Measurements from ENCODE around the gene NASP. TPM values are rescaled to one million over a fixed set of nuclear protein-coding genes. Genes with fewer than 3 reads are reported as not detected.

The NASP gene
- total RNA-seq, 3 donors from 2014 or later = 83.4 to 96.7 (median 91.0) TPM

GRCh38 chr1:45551684-45552083, 32.2 kb upstream of the NASP start:
- H3K27ac ChIP-seq = peak overlapping the region in 1 of 2 donors; percentile 87
- DNase-seq (ENCODE audit: low spot score in 2 of 2) = no peak
- H3K4me1 ChIP-seq = peaks cover 0 to 7% of the 10 kb centered on the region in 2 donors
- H3K9me3 ChIP-seq = no peaks in the 10 kb centered on the region
- intact Hi-C loops (cut with DNase I; ENCODE audit: low total_unique reads) = no loop called here
- H3K4me3 ChIP-seq = peak overlapping the region; percentile 61 to 86 (median 73)
- H3K36me3 ChIP-seq = no peaks in the 10 kb centered on the region
- TF ChIP-seq POLR2A (IDR thresholded peaks at IDR 0.05) = no peak
- TF ChIP-seq CTCF (IDR thresholded peaks at IDR 0.05) = no peak
- no peak for TF ChIP-seq POLR2AphosphoS5 (IDR thresholded peaks at IDR 0.05)
- no peaks in the 10 kb centered on the region for H3K27me3 ChIP-seq

- Histone ChIP-seq H3K27me3 (no peaks in the 10 kb centered on the region), H3K4me1 (peaks cover 0 to 7% of the 10 kb centered on the region in 2 donors), H3K36me3 (no peaks in the 10 kb centered on the region), H3K9me3 (no peaks in the 10 kb centered on the region), H3K27ac (no peak overlapping the region), H3K4me3 (no peak overlapping the region)
- intact Hi-C loops (cut with DNase I; ENCODE audit: low total_unique reads) = no loop called here
- DNase-seq (ENCODE audit: low spot score in 2 of 2) = peak in 1 of 2 donors; percentile 48
- TF ChIP-seq POLR2AphosphoS5 (IDR thresholded peaks at IDR 0.05) (no peak), CTCF (IDR thresholded peaks at IDR 0.05) (no peak), POLR2A (IDR thresholded peaks at IDR 0.05) (no peak)
Observed at GRCh38 chr1:45552331-45552730, 31.5 kb upstream of the NASP start.

- Histone ChIP-seq H3K36me3 (no peaks in the 10 kb centered on the region), H3K4me1 (peaks cover 0 to 7% of the 10 kb centered on the region in 2 donors), H3K27me3 (no peaks in the 10 kb centered on the region), H3K4me3 (no peak overlapping the region), H3K27ac (no peak overlapping the region), H3K9me3 (no peaks in the 10 kb centered on the region)
- no peak for DNase-seq (ENCODE audit: low spot score in 2 of 2)
- TF ChIP-seq POLR2AphosphoS5 (IDR thresholded peaks at IDR 0.05) (no peak), POLR2A (IDR thresholded peaks at IDR 0.05) (no peak), CTCF (IDR thresholded peaks at IDR 0.05) (no peak)
- intact Hi-C loops (cut with DNase I; ENCODE audit: low total_unique reads) = no loop called here
Observed at GRCh38 chr1:45554198-45554597, 29.6 kb upstream of the NASP start.

GRCh38 chr1:45557422-45557944, 26.4 kb upstream of the NASP start:
- Histone ChIP-seq H3K4me1 (no peaks in the 10 kb centered on the region), H3K27ac (peak overlapping the region; percentile 9 to 53), H3K36me3 (no peaks in the 10 kb centered on the region), H3K27me3 (no peaks in the 10 kb centered on the region), H3K9me3 (no peaks in the 10 kb centered on the region), H3K4me3 (no peak overlapping the region)
- no peak for TF ChIP-seq POLR2A (IDR thresholded peaks at IDR 0.05)
- TF ChIP-seq POLR2AphosphoS5 (IDR thresholded peaks at IDR 0.05) = no peak
- TF ChIP-seq CTCF (IDR thresholded peaks at IDR 0.05) = no peak
- DNase-seq (ENCODE audit: low spot score in 2 of 2) = no peak
- intact Hi-C loops (cut with DNase I; ENCODE audit: low total_unique reads) = no loop called here

GRCh38 chr1:45563843-45564242, 20.0 kb upstream of the NASP start:
- intact Hi-C loops (cut with DNase I; ENCODE audit: low total_unique reads) = loop anchor here (10.0 kb wide), 1 partner anchor 59 kb away; the partner anchor contains the start of genes CCDC163 and MMACHC
- H3K27me3 ChIP-seq = no peaks in the 10 kb centered on the region
- H3K36me3 ChIP-seq = no peaks in the 10 kb centered on the region
- no peak for TF ChIP-seq CTCF (IDR thresholded peaks at IDR 0.05)
- TF ChIP-seq POLR2AphosphoS5 (IDR thresholded peaks at IDR 0.05) = no peak
- TF ChIP-seq POLR2A (IDR thresholded peaks at IDR 0.05) = no peak
- H3K9me3 ChIP-seq = no peaks in the 10 kb centered on the region
- H3K4me3 ChIP-seq = no peak overlapping the region
- no peak overlapping the region for H3K27ac ChIP-seq
- no peaks in the 10 kb centered on the region for H3K4me1 ChIP-seq
- peak in 1 of 2 donors; percentile 1 for DNase-seq (ENCODE audit: low spot score in 2 of 2)
